NCI-H82 (cell line): ENCODE data around the gene WDR91.
A peak's percentile ranks its signal among the peaks of the same experiment; 100 is the strongest.
"Not testable (repeated sequence)": the region's sequence is repeated elsewhere in the genome, so short reads cannot be mapped to it uniquely, and the experiment has no call there.

ENCODE experiments used
- DNase-seq: peaks from one replicate; lab custom pipeline; 2025; lab: John Stamatoyannopoulos, UW

Gene WDR91

DNA sequence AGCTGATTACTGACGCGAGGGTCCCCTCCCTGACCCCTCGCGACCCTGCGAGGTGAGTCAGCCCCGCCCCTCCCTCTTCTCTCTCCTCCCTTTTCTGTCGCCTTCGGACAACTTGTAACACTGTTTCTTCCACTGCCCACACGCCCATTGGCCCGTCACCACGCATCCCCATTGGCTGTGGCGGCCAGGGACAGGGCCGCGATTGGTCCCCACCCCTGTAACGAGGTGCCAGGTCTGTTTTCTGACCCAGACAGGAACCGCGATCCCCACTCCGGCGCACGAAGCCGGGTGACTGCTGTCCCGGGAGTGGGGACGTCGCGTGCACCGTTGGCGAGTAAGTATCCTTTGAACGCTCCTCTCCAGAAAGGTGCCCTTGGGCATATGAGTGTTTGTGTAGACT lies 22.2 kb upstream of the WDR91 start, which contains the start of gene STRA8:
Gene STRA8, plus strand, starts transcription at position 269 of the 400 bp plus-strand sequence. CDS start 6,687 bp downstream, outside the sequence.
- DNase-seq = no peak

DNA sequence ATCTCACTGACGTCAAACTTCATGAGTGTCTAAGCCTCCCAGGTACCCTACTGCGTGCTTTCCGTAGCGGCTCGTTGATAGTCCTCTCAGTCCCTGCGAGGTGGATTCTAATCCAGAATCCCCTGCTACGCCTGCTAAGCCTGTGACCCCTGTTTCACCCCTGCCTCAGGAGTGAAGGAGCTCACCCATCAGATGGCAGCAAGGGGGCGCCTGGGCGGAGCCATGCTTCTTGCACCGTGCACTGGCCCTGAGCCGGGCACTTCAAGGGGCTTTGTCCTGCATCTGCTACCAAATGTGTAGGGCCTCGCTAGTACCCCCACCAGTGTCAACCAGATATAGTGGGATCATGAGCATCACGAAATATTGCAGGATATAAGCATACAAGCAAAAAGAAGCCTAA lies 21.4 kb upstream of the WDR91 start:
- peak; percentile 87 for DNase-seq

DNA sequence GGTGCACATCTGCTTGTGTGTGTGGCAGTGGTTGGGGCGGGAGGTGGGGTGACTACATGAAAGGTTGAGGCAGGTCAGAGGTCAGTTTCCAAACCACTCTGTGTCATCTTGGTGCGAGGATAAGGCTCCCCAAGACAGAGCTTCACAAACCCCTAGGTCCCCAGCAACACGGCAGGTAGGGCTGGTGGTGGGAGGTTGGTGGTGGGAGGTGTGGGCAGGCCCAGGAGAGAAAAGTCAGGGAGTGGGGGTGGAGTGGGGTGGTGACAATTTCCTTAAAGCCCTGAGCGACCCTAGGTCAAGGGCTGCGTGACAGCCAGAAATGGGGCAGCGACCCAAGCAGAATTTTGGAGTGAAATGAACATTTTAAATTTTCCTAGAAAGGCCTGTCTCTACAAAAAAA lies 20.8 kb upstream of the WDR91 start:
- DNase-seq = no peak

DNA sequence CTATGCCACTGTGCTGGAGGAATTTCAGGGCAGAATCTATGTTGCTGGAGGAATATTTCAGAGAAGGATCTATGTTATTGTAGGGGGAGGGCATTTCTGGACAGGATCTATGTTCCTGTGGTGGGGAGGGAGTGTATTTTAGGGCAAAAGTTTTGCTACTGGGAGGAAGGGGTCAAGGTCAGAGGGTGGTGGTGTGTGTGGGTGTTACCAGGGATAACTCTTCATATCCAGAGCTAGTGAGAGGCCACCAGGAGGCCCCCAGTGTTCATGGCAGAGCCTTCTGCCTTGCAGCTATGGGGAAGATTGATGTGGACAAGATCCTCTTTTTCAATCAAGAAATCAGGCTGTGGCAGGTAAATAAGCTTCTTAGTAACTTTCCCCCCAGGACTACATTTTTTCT lies 20.4 kb upstream of the WDR91 start:
- DNase-seq = no peak

DNA sequence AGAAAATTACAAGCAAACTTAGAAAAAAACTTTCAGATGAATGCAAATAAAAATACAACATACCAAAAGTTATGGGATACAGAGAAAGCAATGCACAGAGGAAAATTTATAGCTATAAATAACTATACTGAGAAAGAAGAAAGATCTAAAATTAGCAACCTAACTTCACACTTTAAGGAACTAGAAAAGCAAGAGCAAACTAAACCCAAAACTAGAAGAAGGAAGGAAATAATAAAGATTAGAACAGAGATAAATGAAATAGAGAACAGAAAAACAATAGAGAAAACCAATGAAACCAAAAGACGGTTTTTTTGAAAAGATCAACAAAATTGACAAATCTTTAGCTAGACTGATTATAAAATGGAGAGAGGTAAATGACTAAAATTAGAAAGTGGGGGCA lies 12.7 kb upstream of the WDR91 start:
- no peak for DNase-seq

DNA sequence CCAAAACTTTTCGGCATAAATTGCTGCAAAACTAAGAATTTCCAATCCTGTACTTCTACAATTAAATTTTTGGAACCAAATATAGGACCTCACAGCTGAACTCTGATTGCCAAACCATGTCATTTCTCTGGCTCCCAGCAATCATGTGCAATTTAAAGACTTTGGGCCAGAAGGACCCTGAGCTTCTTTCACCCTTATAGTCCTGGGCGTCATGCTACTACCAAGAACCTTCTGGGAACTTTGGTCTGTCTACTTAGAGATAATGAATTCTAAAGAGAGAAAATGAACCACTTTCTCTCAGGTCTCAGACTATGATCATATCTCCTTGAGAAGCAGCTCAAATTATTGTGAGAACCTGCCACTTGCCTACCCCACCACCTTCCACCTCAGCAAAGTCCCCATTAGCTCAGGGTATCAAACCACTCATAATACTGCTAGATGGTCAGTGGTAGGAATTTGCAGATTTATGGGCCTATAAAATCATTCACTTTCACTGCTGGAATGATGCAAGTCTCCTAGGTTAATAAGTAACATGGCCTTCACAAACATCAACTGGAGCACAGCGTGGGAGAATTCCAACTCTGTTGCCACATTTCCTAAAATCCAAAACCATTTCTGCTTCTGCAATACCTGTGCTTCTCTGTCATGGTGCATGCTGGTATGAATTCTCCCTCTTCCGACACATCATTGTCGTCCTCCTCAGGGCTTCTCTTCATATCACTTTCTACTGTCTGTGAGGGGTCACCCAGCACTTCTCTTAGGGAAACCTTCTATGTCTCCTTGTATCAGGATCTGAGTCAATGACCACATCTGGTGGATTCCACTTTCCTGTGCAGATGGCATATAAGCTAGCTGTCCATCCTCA lies 6.6 kb upstream of the WDR91 start:
- no peak for DNase-seq

DNA sequence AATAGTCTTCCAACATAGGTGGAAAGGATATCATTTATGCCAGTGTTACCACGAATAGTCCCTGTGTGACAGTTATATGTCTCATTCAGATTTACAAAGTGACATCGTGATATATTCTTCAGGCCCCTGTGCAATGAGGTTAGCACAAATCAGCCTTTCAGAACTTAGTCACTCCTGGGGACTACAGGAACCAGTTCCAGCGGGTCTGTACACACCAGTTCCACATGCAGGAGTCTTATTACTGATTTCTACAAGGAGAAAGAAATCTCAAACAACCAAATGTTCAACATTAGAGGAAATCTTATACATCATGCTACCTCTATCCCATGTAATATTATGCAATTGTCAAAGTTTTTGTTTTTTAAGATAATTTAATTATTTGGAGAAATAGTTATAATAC lies 4.4 kb upstream of the WDR91 start:
- no peak for DNase-seq

DNA sequence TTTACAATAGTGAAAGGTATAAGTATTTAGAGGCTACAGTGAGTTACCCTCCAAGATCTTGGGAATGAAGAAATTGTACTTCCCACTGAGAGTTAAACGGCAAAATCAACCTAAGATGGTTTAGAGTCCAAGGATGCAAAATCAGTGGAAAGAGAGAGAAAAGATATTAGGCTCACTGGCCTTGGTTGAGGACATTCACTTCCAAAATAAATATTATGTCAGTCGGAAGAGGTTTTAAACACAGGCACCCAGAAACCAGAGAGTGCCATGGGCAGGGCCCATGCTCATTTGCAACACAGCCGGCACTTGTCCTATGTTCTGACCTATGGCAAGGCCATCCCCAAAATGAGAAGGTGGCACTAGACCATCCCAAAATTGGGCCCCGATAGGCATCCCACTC lies 3.9 kb upstream of the WDR91 start:
- no peak for DNase-seq

DNA sequence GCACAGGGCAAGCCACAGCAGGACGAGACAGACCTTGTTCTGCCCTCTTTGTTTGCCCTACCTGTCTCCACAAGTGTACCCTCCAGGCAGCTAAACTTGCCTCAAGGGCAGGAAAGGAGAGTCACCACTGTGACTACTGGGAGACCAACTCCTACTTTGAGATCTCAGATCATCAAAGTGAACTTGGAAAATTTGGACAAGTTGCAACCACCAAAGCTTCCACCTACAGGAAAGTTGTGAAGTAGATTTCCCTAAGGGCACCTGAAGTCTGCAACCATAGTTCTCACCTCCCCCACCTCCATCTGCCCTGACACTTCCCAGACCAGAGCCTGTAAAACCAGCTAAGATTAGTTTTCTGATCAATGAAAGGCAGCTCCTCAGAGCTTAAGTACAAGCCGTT lies 2.5 kb upstream of the WDR91 start:
- peak; percentile 31 for DNase-seq

DNA sequence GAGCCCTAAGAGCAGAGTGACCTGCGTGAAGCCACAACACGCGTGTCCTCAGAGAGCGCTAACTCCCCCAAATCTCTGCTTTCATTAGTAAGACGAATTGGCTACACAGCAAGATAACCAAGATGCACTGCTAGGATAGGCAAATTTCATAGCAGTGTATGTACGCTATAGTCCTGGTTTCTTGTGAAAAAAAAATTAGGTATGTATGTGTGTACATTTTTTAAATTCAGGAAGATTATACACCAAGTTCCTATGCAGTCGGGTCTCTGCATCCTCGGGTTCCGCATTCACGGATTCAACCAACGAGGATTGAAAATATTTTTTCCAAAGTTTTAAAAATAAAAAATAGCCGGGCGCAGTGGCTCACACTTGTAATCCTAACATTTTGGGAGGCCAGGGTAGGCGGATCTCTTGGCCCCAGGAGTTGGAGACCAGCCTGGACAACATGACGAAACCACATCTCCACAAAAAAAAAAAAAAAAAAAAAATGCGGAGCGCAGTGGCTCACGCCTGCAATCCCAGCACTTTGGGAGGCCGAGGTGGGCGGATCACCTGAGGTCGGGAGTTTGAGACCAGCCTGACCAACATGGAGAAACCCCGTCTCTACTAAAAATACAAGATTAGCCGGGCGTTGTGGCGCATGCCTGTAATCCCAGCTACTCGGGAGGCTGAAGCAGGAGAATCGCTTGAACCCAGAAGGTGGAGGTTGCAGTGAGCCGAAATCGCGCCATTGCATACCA lies 790 bp upstream of the WDR91 start:
- DNase-seq = not testable (repeated sequence)

DNA sequence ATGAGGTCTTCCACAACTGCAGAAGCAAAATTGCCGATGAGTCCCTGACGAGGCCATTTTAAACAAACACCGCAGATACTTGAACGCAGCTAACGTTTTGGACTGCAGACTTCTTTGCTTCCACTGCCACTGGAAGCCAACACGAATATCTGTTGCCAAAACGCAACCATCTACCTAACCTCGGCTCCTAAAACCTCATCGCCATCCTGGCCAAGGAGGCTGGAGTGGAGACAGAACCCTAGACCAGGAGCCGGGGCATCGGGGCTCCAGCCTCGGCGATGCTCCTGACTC lies 493 bp downstream of the WDR91 start:
- DNase-seq = no peak

DNA sequence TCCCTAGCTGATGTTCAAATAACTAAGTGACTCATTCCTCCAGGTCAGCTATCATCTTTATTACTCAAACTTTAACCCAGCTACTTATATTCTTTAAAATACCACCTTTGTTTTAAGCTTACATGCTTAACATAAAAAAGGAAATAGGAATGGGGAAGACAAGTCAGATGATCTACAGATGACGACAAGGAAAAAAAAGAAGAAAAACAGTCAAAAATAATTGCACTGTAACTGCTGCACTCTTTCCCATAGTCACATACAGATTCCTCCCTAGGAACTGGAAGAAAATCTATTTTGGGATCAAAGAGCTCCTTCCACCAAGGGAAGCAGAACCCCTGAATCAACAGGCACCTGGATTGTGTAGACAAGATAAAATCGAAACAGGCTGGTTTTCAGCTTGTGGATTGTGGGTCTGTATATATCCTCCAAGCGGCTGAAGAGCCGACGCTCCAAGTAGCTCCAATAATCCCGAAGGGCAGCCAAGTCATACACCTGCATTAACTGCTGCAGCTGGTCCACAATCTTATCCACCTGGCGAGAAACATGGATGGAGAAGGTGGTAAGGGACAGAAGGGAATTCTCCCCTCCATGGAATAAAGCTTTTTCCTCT lies 2.0 kb downstream of the WDR91 start:
- DNase-seq = no peak

DNA sequence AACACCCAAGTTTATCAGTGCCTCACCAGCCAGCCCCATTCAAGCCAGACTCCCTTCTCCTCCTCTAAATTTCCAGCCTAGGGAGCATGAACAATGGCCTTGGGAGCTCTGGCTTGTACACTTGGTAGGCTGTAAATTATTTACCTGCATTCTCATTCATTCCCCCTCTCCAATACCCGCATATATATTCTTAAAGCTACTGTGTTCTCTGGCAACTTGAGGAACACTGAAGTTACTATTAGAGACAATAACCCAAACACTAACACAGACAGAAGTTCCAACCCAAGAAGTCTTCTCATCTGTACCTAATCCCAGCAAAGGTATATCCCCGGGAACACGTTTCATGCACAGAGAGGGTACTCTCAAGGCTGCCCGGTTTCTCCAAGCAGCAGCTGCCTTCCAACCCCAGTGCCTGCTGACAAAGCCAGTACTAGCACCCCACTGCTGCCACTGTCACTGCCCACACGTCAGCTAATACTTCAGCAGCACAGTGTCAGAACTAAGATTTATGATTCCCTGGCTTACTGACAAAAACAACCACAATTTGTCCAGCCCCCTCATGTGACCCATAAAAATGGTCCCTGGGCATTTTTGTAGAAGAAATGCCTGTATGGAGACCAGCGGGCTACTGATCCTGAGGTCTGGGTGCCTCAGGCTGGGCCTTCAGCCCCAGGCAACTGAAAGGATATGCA lies 3.1 kb downstream of the WDR91 start:
- no peak for DNase-seq

DNA sequence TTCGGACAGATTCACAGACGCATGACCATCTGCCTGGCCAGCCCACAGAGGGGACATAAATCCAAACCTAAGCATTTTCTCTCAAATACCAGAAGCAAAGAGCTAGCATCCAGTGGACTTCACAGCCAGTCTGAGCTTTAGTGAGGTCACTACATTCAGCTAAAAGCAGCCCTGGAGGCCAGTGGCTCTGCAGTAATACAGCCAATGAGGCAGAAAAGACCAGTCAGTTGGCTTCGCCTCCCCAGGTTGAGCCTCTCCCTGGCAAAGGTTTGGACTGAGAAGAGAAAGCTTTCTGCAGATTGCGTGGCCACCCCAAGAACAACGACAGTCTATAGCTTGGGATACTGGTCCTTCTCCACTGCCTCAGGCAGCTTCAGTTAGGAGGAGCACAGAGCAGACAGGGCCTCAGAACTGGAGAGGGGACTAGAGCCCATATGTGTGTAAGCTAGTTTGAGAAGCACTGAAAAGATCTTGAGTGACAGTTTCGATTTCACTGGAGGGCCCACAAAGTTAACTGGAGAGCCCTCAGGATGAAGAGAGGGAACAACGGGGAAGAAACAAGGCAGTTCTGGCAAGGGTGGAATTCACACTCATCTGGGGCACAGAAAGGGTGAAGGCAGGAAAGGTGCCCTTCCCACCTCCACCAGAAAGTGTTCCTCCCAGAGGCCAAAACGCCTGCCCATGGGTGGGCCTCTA lies 3.8 kb downstream of the WDR91 start:
- no peak for DNase-seq

DNA sequence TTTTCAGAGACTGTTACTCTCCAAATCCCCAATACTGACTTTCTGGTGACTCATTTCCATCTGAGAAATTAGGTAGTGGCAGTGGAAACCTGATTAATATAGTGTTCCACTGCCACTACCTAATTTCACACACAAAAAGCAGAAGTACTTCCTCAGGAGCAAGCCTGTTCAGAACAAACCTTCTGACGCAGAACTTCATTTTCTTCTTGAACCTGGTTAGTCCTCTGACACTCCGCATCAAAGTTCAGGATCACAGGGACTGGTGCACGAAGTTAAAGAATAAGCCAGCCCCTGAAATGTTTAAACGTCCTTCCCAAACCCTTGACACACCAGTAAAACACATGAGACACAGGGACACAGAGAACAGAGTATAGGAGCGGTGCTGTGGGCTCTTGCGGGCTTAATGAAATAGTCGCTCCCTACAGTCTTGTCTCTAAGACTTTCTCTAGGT lies 4.4 kb downstream of the WDR91 start:
- no peak for DNase-seq

DNA sequence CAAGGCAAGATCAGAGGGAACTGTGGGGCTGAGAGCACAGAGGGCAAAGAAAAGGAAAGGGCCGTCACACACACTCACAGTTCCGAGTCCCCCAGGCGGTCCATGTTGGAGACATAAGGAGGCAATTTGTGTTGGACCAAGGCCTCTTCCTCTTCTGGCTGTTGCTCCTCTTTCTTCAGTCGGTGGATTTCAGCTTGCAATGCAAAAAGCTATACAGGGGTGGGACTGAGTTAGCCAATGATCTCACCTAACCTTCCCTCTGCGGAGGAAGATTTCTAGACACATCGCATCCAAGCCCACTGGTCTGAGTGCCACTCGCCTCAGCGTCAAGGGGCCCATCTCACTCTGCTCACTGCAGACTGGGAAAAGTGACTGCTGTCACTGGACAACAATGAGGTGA lies 5.5 kb downstream of the WDR91 start:
- DNase-seq = no peak

DNA sequence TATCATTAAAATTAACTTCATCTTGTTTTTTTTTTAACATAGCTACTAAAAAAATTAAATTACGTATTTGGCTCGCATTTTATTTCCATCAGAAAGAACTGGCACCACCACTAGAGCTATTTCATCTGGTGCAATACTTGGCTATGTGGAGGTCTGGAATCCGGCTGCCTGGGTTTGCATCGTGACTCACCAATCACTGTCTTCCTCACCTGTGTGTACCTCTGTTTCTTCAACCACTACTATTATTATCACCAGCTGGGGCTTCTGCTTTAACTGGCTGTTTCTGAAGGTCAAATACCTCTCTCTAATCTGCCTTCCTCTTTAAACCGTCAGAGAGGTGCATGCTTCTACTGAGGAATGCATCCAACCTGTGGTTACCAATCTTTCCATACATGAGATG lies 6.5 kb downstream of the WDR91 start:
- no peak for DNase-seq

DNA sequence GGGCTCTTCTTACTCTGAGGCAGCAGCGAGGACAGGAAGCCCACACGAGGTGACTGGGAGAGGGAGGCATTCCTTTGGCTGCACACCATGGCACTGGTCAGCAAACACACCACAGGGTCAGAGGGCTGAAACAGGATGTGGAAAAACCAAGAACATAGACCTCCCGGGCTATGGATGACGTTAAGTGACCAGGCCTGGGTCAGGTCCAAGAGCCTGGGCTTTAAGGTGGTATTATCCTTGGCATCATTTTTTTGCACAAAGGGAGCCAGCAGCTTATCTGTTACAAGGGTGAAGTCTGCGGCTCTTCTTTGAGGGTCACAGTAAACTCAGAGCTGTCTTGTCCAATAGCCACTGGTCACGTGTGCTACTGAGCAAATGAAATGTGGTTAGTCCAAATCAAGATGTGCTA lies 7.0 kb downstream of the WDR91 start:
- no peak for DNase-seq

DNA sequence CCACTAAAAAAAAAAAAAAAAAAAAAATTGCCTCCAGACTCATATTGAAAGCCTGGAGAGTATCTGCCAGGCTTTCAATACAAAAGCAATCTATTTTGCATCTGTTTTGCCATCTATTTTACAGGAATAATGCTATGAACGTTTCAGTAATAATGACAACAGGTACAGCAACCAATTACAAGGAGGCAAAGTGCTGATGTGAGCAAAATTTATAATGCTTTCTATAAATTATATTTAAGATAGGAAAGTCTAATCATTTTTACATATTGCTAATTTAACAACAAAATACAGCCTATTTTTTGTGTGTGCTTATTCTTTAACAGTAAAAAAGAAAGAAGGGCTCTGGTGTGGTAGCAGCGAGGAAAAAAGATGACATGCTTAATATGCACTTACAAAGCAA lies 10.0 kb downstream of the WDR91 start:
- no peak for DNase-seq

DNA sequence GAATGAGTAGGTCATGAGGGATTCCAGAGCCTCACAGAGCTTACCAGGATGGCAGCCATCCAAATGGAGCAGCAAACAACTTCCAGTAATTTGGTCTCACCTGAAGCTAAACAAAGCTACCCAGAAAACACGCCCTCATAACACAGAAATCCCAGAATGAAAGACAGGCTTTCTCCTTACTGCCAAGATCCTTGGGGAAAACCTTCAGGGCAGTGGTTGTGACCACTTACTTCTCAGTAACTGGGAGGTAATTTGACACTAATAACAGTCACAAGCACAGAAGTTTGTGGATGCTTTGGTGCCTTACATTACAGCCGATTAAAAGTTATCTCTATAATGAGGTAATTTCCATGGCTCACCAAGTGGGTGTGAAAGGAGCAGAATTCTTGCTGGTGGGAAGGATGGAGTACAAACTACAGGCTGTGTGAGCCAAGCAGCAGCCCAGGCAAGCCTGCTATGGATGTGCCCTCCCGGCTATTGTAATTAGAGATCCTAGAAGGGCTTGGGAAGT lies 10.4 kb downstream of the WDR91 start:
- no peak for DNase-seq

DNA sequence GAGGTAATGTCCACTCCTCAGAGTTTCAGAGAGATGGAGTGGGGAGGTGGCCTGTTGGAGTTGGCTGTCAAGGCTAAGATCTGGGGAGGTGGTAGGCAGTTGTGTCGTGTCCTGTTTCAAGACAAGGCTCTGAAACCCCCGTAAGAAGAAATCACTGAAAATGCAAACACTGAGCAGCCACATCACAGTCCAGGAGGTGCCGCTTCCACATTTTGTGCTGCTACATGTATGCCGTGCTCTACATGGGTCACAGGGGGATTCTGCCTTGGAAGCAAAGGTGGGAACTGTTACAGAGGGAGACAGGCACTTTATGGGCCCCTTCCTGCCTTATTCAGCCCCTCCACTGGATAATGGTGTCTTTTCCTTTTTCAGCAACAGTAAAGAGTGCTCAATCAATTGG lies 11.9 kb downstream of the WDR91 start:
- DNase-seq = no peak
